OCI-M2 (cell line): ENCODE measurements around the gene IGFBP6.

ENCODE experiments used
- DNase-seq: peaks from one replicate; lab custom pipeline; 2025; ENCODE audit not compliant: unreplicated experiment; lab: John Stamatoyannopoulos, UW

IGFBP6 gene

GRCh38 chr12:53069621-53070410, 27.7 kb upstream of the IGFBP6 start:
- DNase-seq: no peak

GRCh38 chr12:53070877-53071492, 26.5 kb upstream of the IGFBP6 start:
- no peak for DNase-seq

- no peak for DNase-seq
Measured at GRCh38 chr12:53071591-53072551, 25.6 kb upstream of the IGFBP6 start.

GRCh38 chr12:53073881-53074280, 23.6 kb upstream of the IGFBP6 start:
- DNase-seq: no peak

GRCh38 chr12:53074283-53074998, 23.0 kb upstream of the IGFBP6 start:
- DNase-seq: no peak

- no peak for DNase-seq
Measured at GRCh38 chr12:53074999-53075370, 22.5 kb upstream of the IGFBP6 start.

GRCh38 chr12:53076461-53076860, 21.0 kb upstream of the IGFBP6 start:
- no peak for DNase-seq

GRCh38 chr12:53077030-53077429, 20.4 kb upstream of the IGFBP6 start:
- no peak for DNase-seq

GRCh38 chr12:53078425-53079225, 18.8 kb upstream of the IGFBP6 start:
- DNase-seq: no peak

- peak; percentile 39 for DNase-seq
Measured at GRCh38 chr12:53079226-53080117, 18.0 kb upstream of the IGFBP6 start, which contains the start of gene SPRYD3. TSS of gene SPRYD3 (minus strand) at chr12:53079390. CDS start at chr12:53079333, 57 bp downstream.

GRCh38 chr12:53082637-53083175, 14.8 kb upstream of the IGFBP6 start:
- no peak for DNase-seq

GRCh38 chr12:53086361-53086760, 11.1 kb upstream of the IGFBP6 start:
- DNase-seq: no peak

GRCh38 chr12:53090105-53090504, 7.4 kb upstream of the IGFBP6 start:
- no peak for DNase-seq

- DNase-seq: no peak
Measured at GRCh38 chr12:53090554-53090953, 6.9 kb upstream of the IGFBP6 start.

- no peak for DNase-seq
Measured at GRCh38 chr12:53091756-53092155, 5.7 kb upstream of the IGFBP6 start.

- DNase-seq: no peak
Measured at GRCh38 chr12:53093777-53094393, 3.6 kb upstream of the IGFBP6 start.

GRCh38 chr12:53094394-53094787, 3.1 kb upstream of the IGFBP6 start:
- no peak for DNase-seq
